RKO (cell line): ENCODE measurements around the gene CA5A.
"Not testable (repeated sequence)": the region's sequence is repeated elsewhere in the genome, so short reads cannot be mapped to it uniquely, and the experiment has no call there.

ENCODE experiments used
- DNase-seq: peaks from one replicate; pipeline ENCODE4 v3.0.0-alpha.2; 2016; ENCODE audit warnings: low spot score

Gene CA5A

GRCh38 chr16:87894005-87894404, 42.3 kb downstream of the CA5A start:
- DNase-seq, result not testable (repeated sequence)

GRCh38 chr16:87891764-87892163, 44.6 kb downstream of the CA5A start:
- no peak for DNase-seq

- not testable (repeated sequence) for DNase-seq
Measured at GRCh38 chr16:87889762-87890161, 46.6 kb downstream of the CA5A start.

GRCh38 chr16:87888346-87888745, 48.0 kb downstream of the CA5A start:
- DNase-seq, result not testable (repeated sequence)

- not testable (repeated sequence) for DNase-seq
Measured at GRCh38 chr16:87887931-87888330, 48.4 kb downstream of the CA5A start.

- DNase-seq, result not testable (repeated sequence)
Measured at GRCh38 chr16:87885371-87885967, 50.9 kb downstream of the CA5A start.

GRCh38 chr16:87882436-87883019, 53.8 kb downstream of the CA5A start:
- no peak for DNase-seq

GRCh38 chr16:87881324-87882200, 54.8 kb downstream of the CA5A start:
- no peak for DNase-seq

- no peak for DNase-seq
Measured at GRCh38 chr16:87880117-87880696, 56.1 kb downstream of the CA5A start.

- not testable (repeated sequence) for DNase-seq
Measured at GRCh38 chr16:87879411-87880013, 56.8 kb downstream of the CA5A start.

- DNase-seq, result no peak
Measured at GRCh38 chr16:87878704-87879103, 57.6 kb downstream of the CA5A start.

- no peak for DNase-seq
Measured at GRCh38 chr16:87877942-87878507, 58.3 kb downstream of the CA5A start.

- no peak for DNase-seq
Measured at GRCh38 chr16:87874639-87875427, 61.5 kb downstream of the CA5A start.

GRCh38 chr16:87870418-87871291, 65.7 kb downstream of the CA5A start:
- not testable (repeated sequence) for DNase-seq

GRCh38 chr16:87869879-87870417, 66.4 kb downstream of the CA5A start:
- not testable (repeated sequence) for DNase-seq

- peak; percentile 76 for DNase-seq
Measured at GRCh38 chr16:87869061-87869878, 67.1 kb downstream of the CA5A start, which contains the start of gene SLC7A5. SLC7A5 (minus strand) TSS chr16:87869507; CDS start chr16:87869422, 85 bp downstream.

GRCh38 chr16:87868254-87869029, 67.9 kb downstream of the CA5A start:
- peak; percentile 97 for DNase-seq
